Measurements from ENCODE around the gene HMGN3. TPM values are rescaled to one million over a fixed set of nuclear protein-coding genes. Genes with fewer than 3 reads are reported as not detected.

HMGN3 gene
- total RNA-seq, 1 donor from 2014 or later: 55.0 TPM

DNA sequence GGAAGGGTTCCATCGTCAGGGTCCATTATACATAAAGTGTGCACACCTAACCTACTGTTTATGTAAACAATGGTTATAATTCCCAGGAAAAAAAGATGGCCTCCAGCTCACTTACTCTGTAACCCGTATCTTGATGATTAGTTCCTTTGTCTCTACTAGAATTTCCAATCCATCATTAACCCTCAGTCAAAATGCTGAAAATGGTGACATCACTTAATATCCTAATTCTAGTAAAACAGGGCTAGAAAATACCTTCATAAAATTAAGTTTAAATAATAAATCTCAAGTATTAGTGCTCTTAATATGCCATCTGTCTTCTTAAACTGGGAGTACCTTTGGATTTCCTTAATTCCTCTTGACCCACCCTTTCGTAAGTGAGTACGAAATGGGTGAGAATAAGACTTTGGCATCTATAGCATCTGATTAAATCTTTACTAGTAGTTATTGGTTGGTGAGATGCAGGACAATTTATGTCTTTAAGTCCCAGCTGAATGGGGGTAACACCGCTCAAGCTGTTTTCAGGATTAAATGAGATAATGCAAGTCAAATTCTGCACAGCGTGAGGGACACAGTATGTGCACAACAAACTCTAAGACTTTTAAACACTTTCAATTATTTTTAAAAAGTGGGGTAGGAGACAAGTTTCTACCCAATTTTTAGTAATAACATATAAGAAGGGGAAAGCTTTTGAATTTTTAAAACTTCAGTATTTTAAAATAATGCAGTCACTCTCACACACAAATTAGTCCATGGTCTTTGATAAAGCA, 1.6 kb downstream of the HMGN3 start:
- Mint-ChIP-seq H3K4me1 (ENCODE audit: unreplicated experiment) (peaks cover 16% of the 10 kb centered on the region), H3K9me3 (ENCODE audit: unreplicated experiment) (peaks cover 6% of the 10 kb centered on the region), H3K27ac (ENCODE audit: unreplicated experiment) (peak overlapping the region; percentile 93), H3K27me3 (ENCODE audit: unreplicated experiment) (no peaks in the 10 kb centered on the region), H3K36me3 (ENCODE audit: unreplicated experiment) (peaks cover 3% of the 10 kb centered on the region), H3K4me3 (ENCODE audit: unreplicated experiment) (peak overlapping the region; percentile 99)
- TF ChIP-seq CTCF (IDR thresholded peaks at IDR 0.05): no peak
- DNase-seq (ENCODE audit: extremely low spot score, unreplicated experiment): no peak

- no peaks in the 10 kb centered on the region for H3K27me3 Mint-ChIP-seq (ENCODE audit: unreplicated experiment)
These were observed 2.8 kb downstream of the HMGN3 start for GRCh38 chr6:79231666-79232065.

DNA sequence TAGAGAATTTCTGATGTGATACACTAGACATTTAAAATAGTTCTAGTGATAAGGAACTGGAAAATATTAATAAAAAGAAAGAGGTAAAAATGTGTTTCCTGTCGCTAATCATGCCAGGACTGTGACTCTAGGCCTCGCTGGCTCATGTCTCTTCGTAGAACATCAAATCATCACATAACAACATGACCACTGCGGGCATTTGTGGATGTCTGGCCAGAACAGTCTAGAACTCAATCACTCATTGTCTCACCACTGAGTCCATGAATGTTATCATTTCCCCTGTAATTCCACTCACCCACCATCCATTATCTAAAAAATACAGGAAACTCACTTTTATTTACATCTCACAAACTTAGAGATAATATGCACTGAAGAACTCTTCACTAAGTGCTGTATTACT, 3.4 kb downstream of the HMGN3 start:
- Mint-ChIP-seq H3K27ac (ENCODE audit: unreplicated experiment) (no peak overlapping the region), H3K9me3 (ENCODE audit: unreplicated experiment) (peaks cover 6% of the 10 kb centered on the region), H3K4me3 (ENCODE audit: unreplicated experiment) (no peak overlapping the region), H3K36me3 (ENCODE audit: unreplicated experiment) (no peaks in the 10 kb centered on the region), H3K27me3 (ENCODE audit: unreplicated experiment) (no peaks in the 10 kb centered on the region), H3K4me1 (ENCODE audit: unreplicated experiment) (peaks cover 16% of the 10 kb centered on the region)
- no peak for DNase-seq (ENCODE audit: extremely low spot score, unreplicated experiment)
- TF ChIP-seq CTCF (IDR thresholded peaks at IDR 0.05): no peak

More at GRCh38 chr6:79231666-79232065, 2.8 kb downstream of the HMGN3 start:
- H3K4me3 Mint-ChIP-seq (ENCODE audit: unreplicated experiment): no peak overlapping the region
- peaks cover 6% of the 10 kb centered on the region for H3K9me3 Mint-ChIP-seq (ENCODE audit: unreplicated experiment)
- peaks cover 16% of the 10 kb centered on the region for H3K4me1 Mint-ChIP-seq (ENCODE audit: unreplicated experiment)
- TF ChIP-seq CTCF (IDR thresholded peaks at IDR 0.05): no peak
- DNase-seq (ENCODE audit: extremely low spot score, unreplicated experiment): no peak
- H3K36me3 Mint-ChIP-seq (ENCODE audit: unreplicated experiment): peaks cover under 1% of the 10 kb centered on the region
- H3K27ac Mint-ChIP-seq (ENCODE audit: unreplicated experiment): peak overlapping the region; percentile 38

- H3K36me3 Mint-ChIP-seq (ENCODE audit: unreplicated experiment): no peaks in the 10 kb centered on the region
- H3K27ac Mint-ChIP-seq (ENCODE audit: unreplicated experiment): no peak overlapping the region
- H3K4me1 Mint-ChIP-seq (ENCODE audit: unreplicated experiment): peaks cover 16% of the 10 kb centered on the region
- H3K27me3 Mint-ChIP-seq (ENCODE audit: unreplicated experiment): no peaks in the 10 kb centered on the region
- H3K4me3 Mint-ChIP-seq (ENCODE audit: unreplicated experiment): no peak overlapping the region
- DNase-seq (ENCODE audit: extremely low spot score, unreplicated experiment): no peak
- H3K9me3 Mint-ChIP-seq (ENCODE audit: unreplicated experiment): peaks cover under 1% of the 10 kb centered on the region
- no peak for TF ChIP-seq CTCF (IDR thresholded peaks at IDR 0.05)
These were observed 4.3 kb downstream of the HMGN3 start for GRCh38 chr6:79230149-79230548.

DNA sequence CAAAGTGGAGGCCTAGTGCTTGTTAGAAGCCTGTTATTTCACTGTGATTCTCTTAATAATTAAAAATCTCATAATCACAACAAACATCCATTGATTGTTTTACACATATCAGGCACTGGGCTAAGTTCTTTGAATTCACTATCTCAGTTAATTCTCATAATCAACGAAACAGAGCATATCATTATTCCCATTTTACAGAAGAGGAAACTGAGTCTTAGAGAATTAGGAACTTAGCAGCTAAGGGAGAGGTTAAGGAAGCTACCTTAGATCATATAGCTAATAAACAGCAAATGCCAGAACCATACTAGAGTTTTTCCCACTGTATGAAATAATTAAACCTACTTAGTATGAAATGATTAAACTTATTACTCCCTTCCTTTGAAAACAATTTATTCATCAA, 7.0 kb downstream of the HMGN3 start:
- H3K4me3 Mint-ChIP-seq (ENCODE audit: unreplicated experiment): no peak overlapping the region
- no peak for TF ChIP-seq CTCF (IDR thresholded peaks at IDR 0.05)
- peaks cover 3% of the 10 kb centered on the region for H3K36me3 Mint-ChIP-seq (ENCODE audit: unreplicated experiment)
- no peak overlapping the region for H3K27ac Mint-ChIP-seq (ENCODE audit: unreplicated experiment)
- no peaks in the 10 kb centered on the region for H3K27me3 Mint-ChIP-seq (ENCODE audit: unreplicated experiment)
- H3K9me3 Mint-ChIP-seq (ENCODE audit: unreplicated experiment): no peaks in the 10 kb centered on the region
- peaks cover 5% of the 10 kb centered on the region for H3K4me1 Mint-ChIP-seq (ENCODE audit: unreplicated experiment)
- no peak for DNase-seq (ENCODE audit: extremely low spot score, unreplicated experiment)
